ENCODE data around the gene SWAP70.
"Not testable (repeated sequence)": the region's sequence is repeated elsewhere in the genome, so short reads cannot be mapped to it uniquely, and the experiment has no call there.

SWAP70 gene

GRCh38 chr11:9704037-9704436 lies 40.2 kb downstream of the SWAP70 start:
- Histone ChIP-seq H3K9ac (ENCODE audit: insufficient read length, low read depth) (no peak overlapping the region), H3K36me3 (ENCODE audit: insufficient read depth, insufficient read length, low read length) (peaks cover 10% of the 10 kb centered on the region), H3K27me3 (ENCODE audit: insufficient read depth, insufficient read length) (no peaks in the 10 kb centered on the region), H3K9me3 (ENCODE audit: insufficient read depth, low read length) (no peaks in the 10 kb centered on the region), H3K4me3 (ENCODE audit: insufficient read length, low read depth) (no peak overlapping the region), H3K4me1 (ENCODE audit: insufficient read depth, insufficient read length) (no peaks in the 10 kb centered on the region)
- TF ChIP-seq SUZ12 (IDR thresholded peaks at IDR 0.05; ENCODE audit: extremely low read depth, insufficient read depth, insufficient read length) (no peak), ZNF274 (IDR thresholded peaks at IDR 0.05; ENCODE audit: low read depth, low read length) (no peak), YY1 (IDR thresholded peaks at IDR 0.05; ENCODE audit: insufficient read depth, insufficient read length) (no peak)
- DNase-seq (ENCODE audit: low read depth, low spot score): no peak

GRCh38 chr11:9704620-9705019 lies 40.7 kb downstream of the SWAP70 start:
- no peak for DNase-seq (ENCODE audit: low read depth, low spot score)
- Histone ChIP-seq H3K27me3 (ENCODE audit: insufficient read depth, insufficient read length) (no peaks in the 10 kb centered on the region), H3K4me3 (ENCODE audit: insufficient read length, low read depth) (no peak overlapping the region), H3K9ac (ENCODE audit: insufficient read length, low read depth) (no peak overlapping the region), H3K36me3 (ENCODE audit: insufficient read depth, insufficient read length, low read length) (peaks cover 10% of the 10 kb centered on the region), H3K9me3 (ENCODE audit: insufficient read depth, low read length) (no peaks in the 10 kb centered on the region), H3K4me1 (ENCODE audit: insufficient read depth, insufficient read length) (no peaks in the 10 kb centered on the region)
- TF ChIP-seq ZNF274 (IDR thresholded peaks at IDR 0.05; ENCODE audit: low read depth, low read length): no peak
- no peak for TF ChIP-seq YY1 (IDR thresholded peaks at IDR 0.05; ENCODE audit: insufficient read depth, insufficient read length)
- no peak for TF ChIP-seq SUZ12 (IDR thresholded peaks at IDR 0.05; ENCODE audit: extremely low read depth, insufficient read depth, insufficient read length)

- DNase-seq (ENCODE audit: low read depth, low spot score): not testable (repeated sequence)
These were observed 41.5 kb downstream of the SWAP70 start for GRCh38 chr11:9705361-9705760.

GRCh38 chr11:9708544-9708943 lies 44.7 kb downstream of the SWAP70 start:
- H3K36me3 ChIP-seq (ENCODE audit: insufficient read depth, insufficient read length, low read length): peaks cover 14% of the 10 kb centered on the region
- H3K9ac ChIP-seq (ENCODE audit: insufficient read length, low read depth): no peak overlapping the region
- H3K9me3 ChIP-seq (ENCODE audit: insufficient read depth, low read length): no peaks in the 10 kb centered on the region
- no peak overlapping the region for H3K4me3 ChIP-seq (ENCODE audit: insufficient read length, low read depth)
- H3K4me1 ChIP-seq (ENCODE audit: insufficient read depth, insufficient read length): no peaks in the 10 kb centered on the region
- no peak for DNase-seq (ENCODE audit: low read depth, low spot score)
- no peaks in the 10 kb centered on the region for H3K27me3 ChIP-seq (ENCODE audit: insufficient read depth, insufficient read length)
- TF ChIP-seq SUZ12 (IDR thresholded peaks at IDR 0.05; ENCODE audit: extremely low read depth, insufficient read depth, insufficient read length) (no peak), YY1 (IDR thresholded peaks at IDR 0.05; ENCODE audit: insufficient read depth, insufficient read length) (no peak), ZNF274 (IDR thresholded peaks at IDR 0.05; ENCODE audit: low read depth, low read length) (no peak)

More at GRCh38 chr11:9705361-9705760, 41.5 kb downstream of the SWAP70 start:
- H3K4me1 ChIP-seq (ENCODE audit: insufficient read depth, insufficient read length); H3K4me3 ChIP-seq (ENCODE audit: insufficient read length, low read depth); H3K9me3 ChIP-seq (ENCODE audit: insufficient read depth, low read length); H3K9ac ChIP-seq (ENCODE audit: insufficient read length, low read depth); H3K36me3 ChIP-seq (ENCODE audit: insufficient read depth, insufficient read length, low read length); H3K27me3 ChIP-seq (ENCODE audit: insufficient read depth, insufficient read length): not testable (repeated sequence)

- no peak for TF ChIP-seq ZNF274 (IDR thresholded peaks at IDR 0.05; ENCODE audit: low read depth, low read length)
- TF ChIP-seq YY1 (IDR thresholded peaks at IDR 0.05; ENCODE audit: insufficient read depth, insufficient read length): no peak
- TF ChIP-seq SUZ12 (IDR thresholded peaks at IDR 0.05; ENCODE audit: extremely low read depth, insufficient read depth, insufficient read length): no peak
- Histone ChIP-seq H3K9ac (ENCODE audit: insufficient read length, low read depth) (no peak overlapping the region), H3K36me3 (ENCODE audit: insufficient read depth, insufficient read length, low read length) (peaks cover 19% of the 10 kb centered on the region)
These were observed 46.3 kb downstream of the SWAP70 start for GRCh38 chr11:9710223-9710622.

GRCh38 chr11:9710852-9711251 lies 47.0 kb downstream of the SWAP70 start:
- no peak overlapping the region for H3K4me3 ChIP-seq (ENCODE audit: insufficient read length, low read depth)
- no peak for DNase-seq (ENCODE audit: low read depth, low spot score)
- H3K4me1 ChIP-seq (ENCODE audit: insufficient read depth, insufficient read length): no peaks in the 10 kb centered on the region
- TF ChIP-seq YY1 (IDR thresholded peaks at IDR 0.05; ENCODE audit: insufficient read depth, insufficient read length) (no peak), SUZ12 (IDR thresholded peaks at IDR 0.05; ENCODE audit: extremely low read depth, insufficient read depth, insufficient read length) (no peak), ZNF274 (IDR thresholded peaks at IDR 0.05; ENCODE audit: low read depth, low read length) (no peak)
- no peak overlapping the region for H3K9ac ChIP-seq (ENCODE audit: insufficient read length, low read depth)
- no peaks in the 10 kb centered on the region for H3K27me3 ChIP-seq (ENCODE audit: insufficient read depth, insufficient read length)
- H3K9me3 ChIP-seq (ENCODE audit: insufficient read depth, low read length): no peaks in the 10 kb centered on the region
- H3K36me3 ChIP-seq (ENCODE audit: insufficient read depth, insufficient read length, low read length): peaks cover 24% of the 10 kb centered on the region

More at GRCh38 chr11:9710223-9710622, 46.3 kb downstream of the SWAP70 start:
- no peak for DNase-seq (ENCODE audit: low read depth, low spot score)
- H3K4me1 ChIP-seq (ENCODE audit: insufficient read depth, insufficient read length): no peaks in the 10 kb centered on the region
- H3K27me3 ChIP-seq (ENCODE audit: insufficient read depth, insufficient read length): no peaks in the 10 kb centered on the region
- H3K4me3 ChIP-seq (ENCODE audit: insufficient read length, low read depth): no peak overlapping the region
- no peaks in the 10 kb centered on the region for H3K9me3 ChIP-seq (ENCODE audit: insufficient read depth, low read length)

- Histone ChIP-seq H3K9ac (ENCODE audit: insufficient read length, low read depth) (no peak overlapping the region), H3K4me1 (ENCODE audit: insufficient read depth, insufficient read length) (no peaks in the 10 kb centered on the region), H3K4me3 (ENCODE audit: insufficient read length, low read depth) (no peak overlapping the region), H3K9me3 (ENCODE audit: insufficient read depth, low read length) (no peaks in the 10 kb centered on the region), H3K27me3 (ENCODE audit: insufficient read depth, insufficient read length) (no peaks in the 10 kb centered on the region), H3K36me3 (ENCODE audit: insufficient read depth, insufficient read length, low read length) (peaks cover 27% of the 10 kb centered on the region)
- DNase-seq (ENCODE audit: low read depth, low spot score): no peak
- TF ChIP-seq SUZ12 (IDR thresholded peaks at IDR 0.05; ENCODE audit: extremely low read depth, insufficient read depth, insufficient read length) (no peak), ZNF274 (IDR thresholded peaks at IDR 0.05; ENCODE audit: low read depth, low read length) (no peak), YY1 (IDR thresholded peaks at IDR 0.05; ENCODE audit: insufficient read depth, insufficient read length) (no peak)
These were observed 47.8 kb downstream of the SWAP70 start for GRCh38 chr11:9711454-9712307.
